Activated T-helper 17 cell treated with anti-CD3 and anti-CD28 coated beads, Interleukin-2, amount 50 U/mL, for 72 hours (primary cell): Measurements from ENCODE around the gene SWI5. TPM values are rescaled to one million over a fixed set of nuclear protein-coding genes. Genes with fewer than 3 reads are reported as not detected.

Experiments used
- total RNA-seq, 2 donors: library from RNA; stranded (reverse); gene quantifications; one replicate each; pipeline ENCODE4 v1.2.3, GENCODE V29; 2022

Gene SWI5
- total RNA-seq, 2 donors from 2014 or later = 12.1 to 14.9 TPM

Other genes with a start within 250 kb of the SWI5 start
- gene NAIF1, start 209.0 kb upstream of the SWI5 start, total RNA-seq = 10 to 100 TPM in 1 of 2 donors, 1 to 10 TPM in 1; 9.0 to 15.0 TPM
- gene SLC25A25, start 208.0 kb upstream of the SWI5 start, total RNA-seq = 10 to 100 TPM; 10.8 to 12.7 TPM
- gene PTGES2, start 148.5 kb upstream of the SWI5 start, total RNA-seq = 10 to 100 TPM; 15.3 to 32.3 TPM
- gene LCN2, start 126.8 kb upstream of the SWI5 start, total RNA-seq = not detected
- gene BBLN, start 116.0 kb upstream of the SWI5 start, total RNA-seq = 10 to 100 TPM; 65.7 to 71.9 TPM
- 100 to 1,000 TPM; 113 to 123 TPM for gene CIZ1, start 84.7 kb upstream of the SWI5 start, total RNA-seq
- 1 to 10 TPM in 1 of 2 donors, under 1 TPM in 1; 0.84 to 9.2 TPM for gene DNM1, start 72.9 kb upstream of the SWI5 start, total RNA-seq
- 10 to 100 TPM; 31.2 to 60.0 TPM for gene GOLGA2, start 269 bp upstream of the SWI5 start, total RNA-seq
- 10 to 100 TPM; 22.6 to 35.2 TPM for gene TRUB2, start 46.2 kb downstream of the SWI5 start, total RNA-seq
- 10 to 100 TPM; 30.8 to 44.4 TPM for gene COQ4, start 46.6 kb downstream of the SWI5 start, total RNA-seq
- gene SLC27A4, start 64.3 kb downstream of the SWI5 start, total RNA-seq = 10 to 100 TPM in 1 of 2 donors, 1 to 10 TPM in 1; 7.7 to 22.3 TPM
- 10 to 100 TPM; 41.4 to 83.5 TPM for gene URM1, start 95.1 kb downstream of the SWI5 start, total RNA-seq
- 1 to 10 TPM in 1 of 2 donors, under 1 TPM in 1; 0.56 to 1.7 TPM for gene CERCAM, start 144.6 kb downstream of the SWI5 start, total RNA-seq
- gene ODF2, start 179.7 kb downstream of the SWI5 start, total RNA-seq = 10 to 100 TPM; 49.4 to 66.2 TPM
- gene GLE1, start 228.4 kb downstream of the SWI5 start, total RNA-seq = 10 to 100 TPM; 53.6 TPM